ENCODE data around the gene IL1F10. TPM values are rescaled to one million over a fixed set of nuclear protein-coding genes. Genes with fewer than 3 reads are reported as not detected.

The IL1F10 gene
- total and polyA plus RNA-seq, 2 of the 8 experiments (the other 6 are each of a cell fraction or from before 2014, with no cell fraction given): not detected

- no peak overlapping the region for H2BK120ac ChIP-seq (replicated peaks; ENCODE audit: low read depth, low read length)
- no peaks in the 10 kb centered on the region; a peak in 1 of 7 replicates for H3K27me3 ChIP-seq (replicated peaks in 1 of 4; ENCODE audit: control insufficient read depth in 3 of 4, extremely low read depth in 1 of 4, insufficient read depth in 3 of 4, low read length in 3 of 4)
- no peak overlapping the region for H3K27ac ChIP-seq (ENCODE audit: low read depth, low read length)
- DNase-seq (ENCODE audit: low read depth in 1 of 2, low spot score in 2 of 2) (no peak), FAIRE-seq (no peak)
- no peak overlapping the region for H3K9ac ChIP-seq (replicated peaks in 1 of 4; ENCODE audit: extremely low read depth in 1 of 4, low read depth in 3 of 4, low read length in 3 of 4)
- H2BK15ac ChIP-seq (ENCODE audit: low read length): no peak overlapping the region
- H3K9me3 ChIP-seq (ENCODE audit: insufficient read depth in 2 of 2, low read depth in 1 of 2, low read length in 1 of 2): no peaks in the 10 kb centered on the region
- no peak overlapping the region for H3K4me2 ChIP-seq (ENCODE audit: insufficient read depth in 1 of 2, low read depth in 2 of 2, low read length in 2 of 2)
- 0 out of 2 replicates have a peak overlapping the region, but pooled peaks have one; percentile 20 for H4K8ac ChIP-seq (ENCODE audit: extremely low read depth, insufficient read depth, low read length)
- no peak overlapping the region for H3K14ac ChIP-seq (ENCODE audit: insufficient read length)
- H3K18ac ChIP-seq (ENCODE audit: extremely low read depth, low read length): no peak overlapping the region
- H3K4me3 ChIP-seq (ENCODE audit: extremely low read depth in 1 of 4, insufficient read depth in 2 of 4, low read depth in 3 of 4, low read length in 4 of 4): no peak overlapping the region
- H3K79me2 ChIP-seq (ENCODE audit: control insufficient read depth in 1 of 2, insufficient read depth in 2 of 2, low read length in 2 of 2): no peaks in the 10 kb centered on the region
- no peaks in the 10 kb centered on the region for H3K4me1 ChIP-seq (replicated peaks in 1 of 4; ENCODE audit: control insufficient read depth in 3 of 4, insufficient read depth in 4 of 4, low read length in 3 of 4)
- 91% methylated on average over 9 of the region's 9 CpGs; no CpG with 5 or more reads in 1 of the 2 experiments for WGBS, 2 experiments (ENCODE audit: extremely low coverage in 1 of 2, insufficient coverage in 1 of 2, insufficient read length in 1 of 2, insufficient replicate concordance in 2 of 2, low coverage in 1 of 2, low lambda C conversion rate in 2 of 2, missing lambda C conversion rate in 1 of 2)
- H3K56ac ChIP-seq (replicated peaks; ENCODE audit: insufficient read length, low read depth, low read length): no peak overlapping the region
- no peak overlapping the region for H4K5ac ChIP-seq (ENCODE audit: insufficient read length, low read depth, low read length)
- no peak for TF ChIP-seq SIRT6 (IDR thresholded peaks at IDR 0.05; ENCODE audit: low read length)
- no peak for TF ChIP-seq CTCF (IDR thresholded peaks at IDR 0.05; ENCODE audit: control extremely low read depth in 1 of 3, insufficient read depth in 1 of 3, low read depth in 1 of 3, low read length in 3 of 3)
- no peak for TF ChIP-seq CBX8 (IDR thresholded peaks at IDR 0.05; ENCODE audit: borderline replicate concordance, low read depth, low read length)
- no peaks in the 10 kb centered on the region for H3K79me1 ChIP-seq (ENCODE audit: low read depth, low read length)
- CTCF ChIA-PET (ENCODE audit: partially characterized antibody): interaction anchor here (1.0 to 1.5 kb wide), 2 partner anchors 43 to 354 kb away, joined by 3 read pairs; no protein-coding TSS in a partner anchor
- no peak overlapping the region for H4K91ac ChIP-seq (replicated peaks; ENCODE audit: insufficient read length, low read length)
- no peaks in the 10 kb centered on the region for H4K20me1 ChIP-seq (replicated peaks in 1 of 2; ENCODE audit: control insufficient read depth in 1 of 2, insufficient read depth in 2 of 2, low read length in 2 of 2)
- H2BK20ac ChIP-seq (ENCODE audit: low read length): no peak overlapping the region
- POLR2A ChIA-PET (ENCODE audit: partially characterized antibody): no interaction called here
- no peak overlapping the region for H2BK12ac ChIP-seq (ENCODE audit: low read depth, low read length)
- H2AK5ac ChIP-seq (ENCODE audit: low read depth, low read length): no peak overlapping the region
- H3K4ac ChIP-seq (replicated peaks; ENCODE audit: insufficient read length, low read depth, low read length): no peak overlapping the region
- H3K23me2 ChIP-seq (ENCODE audit: low read depth, low read length): no peaks in the 10 kb centered on the region
- no peaks in the 10 kb centered on the region for H3K36me3 ChIP-seq (ENCODE audit: control insufficient read depth in 2 of 4, insufficient read depth in 4 of 4, low read length in 3 of 4)
- no peak overlapping the region for H2AFZ ChIP-seq (ENCODE audit: low read length)
- no peak overlapping the region for H2BK5ac ChIP-seq (ENCODE audit: low read depth, low read length)
- H3K23ac ChIP-seq (ENCODE audit: insufficient read length): no peak overlapping the region
Measured at GRCh38 chr2:113036763-113037162, 31.0 kb upstream of the IL1F10 start.
